PC-3 (cell line): ENCODE measurements around the gene DYSF. TPM values are rescaled to one million over a fixed set of nuclear protein-coding genes. Genes with fewer than 3 reads are reported as not detected.

Experiments used
- ATAC-seq: fragments of 200-7000 bp; cut with Tn5 transposase; 2 replicates; pipeline ENCODE4 v1.9.1; 2020; ENCODE audit warnings: mild to moderate bottlenecking, moderate library complexity
- BruUV-seq: library from RNA; stranded (reverse); fragments of 400-500 nt; replicated peaks from 2 replicates; lab custom pipeline; 2021; lab: Mats Ljungman, UMichigan
- CTCF ChIA-PET: fragments of 300-600 bp; sonication (Branson Sonifier 250); formaldehyde crosslinking; loops from one replicate; lab custom pipeline; 2022; ENCODE audit warnings: antibody characterized with exemption; lab: Charles Lee
- POLR2A ChIA-PET: fragments of 300-600 bp; sonication (Branson Sonifier 250); formaldehyde crosslinking; loops from one replicate; lab custom pipeline; 2022; ENCODE audit warnings: antibody characterized with exemption; ENCODE audit not compliant: unreplicated experiment; lab: Charles Lee
- DNase-seq: peaks from one replicate; pipeline ENCODE4 v3.0.0-alpha.2; 2015
- H2AFZ ChIP-seq: fragments of 300-600 bp; sonication (generic); 2 replicates; pipeline ENCODE4 v1.6.0; 2016; ENCODE audit warnings: antibody characterized with exemption, low read length
- H3F3A ChIP-seq: fragments of 300-600 bp; sonication (generic); one replicate; pipeline ENCODE4 v1.6.0; 2017; ENCODE audit warnings: antibody characterized with exemption, low read length, control low read depth, mild to moderate bottlenecking; ENCODE audit not compliant: unreplicated experiment
- H3K27ac ChIP-seq: fragments of 300-600 bp; sonication (generic); 2 replicates; pipeline ENCODE4 v1.5.1; 2016; ENCODE audit warnings: mild to moderate bottlenecking, low read length
- H3K27me3 ChIP-seq: fragments of 300-600 bp; sonication (generic); 2 replicates; pipeline ENCODE4 v1.6.1; 2016; ENCODE audit warnings: low read length, mixed read lengths
- H3K36me3 ChIP-seq: fragments of 300-600 bp; sonication (generic); 2 replicates; pipeline ENCODE4 v1.6.1; 2016; ENCODE audit warnings: low read depth, mixed run types, low read length, mixed read lengths
- H3K4me1 ChIP-seq: fragments of 300-600 bp; sonication (generic); 2 replicates; pipeline ENCODE4 v1.5.1; 2016; ENCODE audit warnings: low read length; ENCODE audit not compliant: insufficient read depth
- H3K4me2 ChIP-seq: fragments of 300-600 bp; sonication (generic); 2 replicates; pipeline ENCODE4 v1.6.0; 2016; ENCODE audit warnings: low read length
- H3K4me3 ChIP-seq: fragments of 300-600 bp; sonication (generic); 2 replicates; pipeline ENCODE4 v1.5.1; 2016; ENCODE audit warnings: mild to moderate bottlenecking, low read length, mixed read lengths
- H3K79me2 ChIP-seq: fragments of 300-600 bp; sonication (generic); 2 replicates; pipeline ENCODE4 v1.6.1; 2017; ENCODE audit warnings: low read length, mixed read lengths
- H3K9ac ChIP-seq: fragments of 300-600 bp; sonication (generic); 2 replicates; pipeline ENCODE4 v1.6.0; 2016; ENCODE audit warnings: mild to moderate bottlenecking, low read length
- H3K9me2 ChIP-seq: fragments of 300-600 bp; sonication (generic); replicated peaks from 2 replicates; pipeline ENCODE4 v1.6.1; 2016; ENCODE audit warnings: mixed run types, low read length, mixed read lengths
- H3K9me3 ChIP-seq: fragments of 300-600 bp; sonication (generic); 2 replicates; pipeline ENCODE4 v1.6.1; 2016; ENCODE audit warnings: low read length, mixed read lengths
- H4K20me1 ChIP-seq: fragments of 300-600 bp; sonication (generic); 2 replicates; pipeline ENCODE4 v1.6.1; 2016; ENCODE audit warnings: low read length, mixed read lengths
- CTCF ChIP-seq: fragments of 300-600 bp; sonication (generic); conservative IDR thresholded peaks from 2 replicates; pipeline ENCODE4 v1.5.1; 2017; ENCODE audit warnings: antibody characterized with exemption, low read depth, mild to moderate bottlenecking, low read length
- EZH2 ChIP-seq: fragments of 300-600 bp; sonication (generic); IDR thresholded peaks from one replicate; pipeline ENCODE4 v1.6.1; 2017; ENCODE audit warnings: antibody characterized with exemption, mild to moderate bottlenecking, low read length; ENCODE audit not compliant: unreplicated experiment
- EZH2phosphoT487 ChIP-seq: fragments of 300-600 bp; sonication (generic); IDR thresholded peaks from 2 replicates; pipeline ENCODE4 v1.6.1; 2018; ENCODE audit warnings: mild to moderate bottlenecking, antibody characterized with exemption, low read length, borderline replicate concordance
- intact Hi-C: fragments of 100-400 bp; cut with micrococcal nuclease; formaldehyde crosslinking; loops from 2 replicates; pipeline ENCODE4 v1.9.0; 2023
- total RNA-seq: library from RNA; depleted of rRNA; stranded (reverse); fragments of >200 nt; gene quantifications from 2 replicates; pipeline ENCODE4 v1.2.3, GENCODE V29; 2014

The DYSF gene
- total RNA-seq, 1 experiment from 2014 or later: 13.0 TPM

GRCh38 chr2:71604726-71605120, 151.4 kb downstream of the DYSF start:
- Histone ChIP-seq H2AFZ (no peak overlapping the region), H3K79me2 (no peaks in the 10 kb centered on the region), H3K9ac (no peak overlapping the region), H4K20me1 (no peaks in the 10 kb centered on the region), H3K4me3 (no peak overlapping the region), H3K36me3 (no peaks in the 10 kb centered on the region), H3K9me2 (no peaks in the 10 kb centered on the region), H3K27ac (no peak overlapping the region), H3K9me3 (no peaks in the 10 kb centered on the region), H3K27me3 (no peaks in the 10 kb centered on the region), H3K4me1 (peaks cover 4% of the 10 kb centered on the region; the same call in 1 of the 2 replicates), H3K4me2 (no peak overlapping the region), H3F3A (no peaks in the 10 kb centered on the region)
- CTCF ChIA-PET: no interaction called here
- TF ChIP-seq EZH2phosphoT487: no peak
- TF ChIP-seq CTCF: no peak
- TF ChIP-seq EZH2: no peak
- POLR2A ChIA-PET: no interaction called here
- ATAC-seq (no peak), DNase-seq (no peak)
- intact Hi-C loops: loop anchor here (5.0 kb wide), 1 partner anchor 548 kb away; no protein-coding TSS in a partner anchor
- BruUV-seq: no TSS peak

GRCh38 chr2:71605173-71605641, 151.8 kb downstream of the DYSF start:
- TF ChIP-seq CTCF (no peak), EZH2 (no peak), EZH2phosphoT487 (no peak)
- ATAC-seq: no peak
- no peaks in the 10 kb centered on the region for H3K9me3 ChIP-seq
- no peaks in the 10 kb centered on the region for H3K36me3 ChIP-seq
- POLR2A ChIA-PET: no interaction called here
- H3K4me1 ChIP-seq: peaks cover 5% of the 10 kb centered on the region; the same call in 1 of the 2 replicates
- H3K79me2 ChIP-seq: no peaks in the 10 kb centered on the region
- DNase-seq: no peak
- H3K9me2 ChIP-seq: no peaks in the 10 kb centered on the region
- H3K4me2 ChIP-seq: no peak overlapping the region
- H3K27me3 ChIP-seq: no peaks in the 10 kb centered on the region
- BruUV-seq: no TSS peak
- H3F3A ChIP-seq: no peaks in the 10 kb centered on the region
- no peak overlapping the region for H2AFZ ChIP-seq
- CTCF ChIA-PET: no interaction called here
- no peaks in the 10 kb centered on the region for H4K20me1 ChIP-seq
- intact Hi-C loops: loop anchor here (5.0 kb wide), 1 partner anchor 547 kb away; no protein-coding TSS in a partner anchor
- H3K4me3 ChIP-seq: no peak overlapping the region
- H3K27ac ChIP-seq: no peak overlapping the region
- H3K9ac ChIP-seq: no peak overlapping the region

GRCh38 chr2:71605781-71606241, 152.4 kb downstream of the DYSF start:
- ATAC-seq: no peak
- Histone ChIP-seq H3K27me3 (no peaks in the 10 kb centered on the region), H3K9ac (no peak overlapping the region), H3K4me3 (no peak overlapping the region), H3K4me1 (peaks cover 5% of the 10 kb centered on the region; the same call in 1 of the 2 replicates), H4K20me1 (no peaks in the 10 kb centered on the region), H3K9me2 (no peaks in the 10 kb centered on the region), H3K9me3 (no peaks in the 10 kb centered on the region), H3K36me3 (no peaks in the 10 kb centered on the region), H3F3A (no peaks in the 10 kb centered on the region), H3K79me2 (no peaks in the 10 kb centered on the region), H3K4me2 (no peak overlapping the region), H2AFZ (no peak overlapping the region), H3K27ac (no peak overlapping the region)
- intact Hi-C loops: loop anchor here (5.0 kb wide), 1 partner anchor 546 kb away; no protein-coding TSS in a partner anchor
- BruUV-seq: no TSS peak
- no peak for DNase-seq
- TF ChIP-seq CTCF (no peak), EZH2 (no peak), EZH2phosphoT487 (no peak)
- POLR2A ChIA-PET: no interaction called here
- CTCF ChIA-PET: no interaction called here
